ENCODE data around the gene LCAT. TPM values are rescaled to one million over a fixed set of nuclear protein-coding genes. Genes with fewer than 3 reads are reported as not detected.

LCAT gene
- total and polyA plus RNA-seq, 8 donors = 10.1 to 20.7 (median 17.6) TPM

DNA sequence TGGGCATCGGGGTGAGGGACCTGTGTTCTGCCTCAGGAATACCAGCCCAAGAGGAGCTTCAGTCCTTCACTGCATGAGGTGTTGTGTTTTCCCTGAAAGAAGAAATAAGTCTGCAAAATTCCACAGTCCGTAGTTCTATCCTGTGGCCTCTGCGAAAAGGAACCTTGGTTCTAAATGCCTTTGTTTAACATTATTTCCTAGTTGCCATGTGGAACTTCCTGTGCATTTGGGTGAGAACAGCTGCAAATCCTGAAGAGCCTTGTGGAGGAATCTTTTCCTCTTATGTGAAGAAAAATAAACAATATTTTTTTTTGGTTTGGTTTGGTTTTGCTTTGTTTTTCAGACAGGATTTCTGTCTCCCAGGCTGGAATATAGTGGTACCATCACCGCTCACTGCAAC lies 41.1 kb downstream of the LCAT start:
- intact Hi-C loops (cut with DNase I; ENCODE audit: low total_unique reads) = no loop called here
- H3K4me3 ChIP-seq = no peak overlapping the region
- no peak for DNase-seq
- H3K4me1 ChIP-seq = peaks cover 0 to 25% (median 15%) of the 10 kb centered on the region in 4 donors
- 73 to 83% (median 81%) methylated on average over 4 of the region's 4 CpGs for WGBS, 5 donors
- H3K27me3 ChIP-seq = no peaks in the 10 kb centered on the region
- no peaks in the 10 kb centered on the region for H3K9me3 ChIP-seq
- TF ChIP-seq CTCF (IDR thresholded peaks at IDR 0.05) (no peak), EP300 (IDR thresholded peaks at IDR 0.05) (no peak), POLR2AphosphoS5 (IDR thresholded peaks at IDR 0.05) (no peak), POLR2A (IDR thresholded peaks at IDR 0.05) (no peak)
- H3K27ac ChIP-seq = peak overlapping the region in 2 of 5 donors; percentile 21 to 35
- H3K36me3 ChIP-seq = peaks cover 0 to 45% (median 21%) of the 10 kb centered on the region in 4 donors

- no peak overlapping the region for H3K4me3 ChIP-seq
- DNase-seq = no peak
- H3K36me3 ChIP-seq = peaks cover 0 to 45% (median 21%) of the 10 kb centered on the region in 4 donors
- TF ChIP-seq EP300 (IDR thresholded peaks at IDR 0.05) (no peak), CTCF (IDR thresholded peaks at IDR 0.05) (no peak), POLR2AphosphoS5 (IDR thresholded peaks at IDR 0.05) (no peak), POLR2A (IDR thresholded peaks at IDR 0.05) (no peak)
- no peaks in the 10 kb centered on the region for H3K27me3 ChIP-seq
- intact Hi-C loops (cut with DNase I; ENCODE audit: low total_unique reads) = no loop called here
- H3K4me1 ChIP-seq = peaks cover 3 to 36% (median 26%) of the 10 kb centered on the region in 4 donors
- 78 to 82% (median 79%) methylated on average over 5 of the region's 5 CpGs for WGBS, 5 donors
- H3K9me3 ChIP-seq = no peaks in the 10 kb centered on the region
- no peak overlapping the region for H3K27ac ChIP-seq
These were observed 42.2 kb downstream of the LCAT start for GRCh38 chr16:67901734-67902133.

GRCh38 chr16:67897231-67897630 lies 46.7 kb downstream of the LCAT start:
- DNase-seq = no peak
- no peak overlapping the region for H3K4me3 ChIP-seq
- TF ChIP-seq EP300 (IDR thresholded peaks at IDR 0.05) = no peak
- TF ChIP-seq POLR2A (IDR thresholded peaks at IDR 0.05) = no peak
- no peak for TF ChIP-seq POLR2AphosphoS5 (IDR thresholded peaks at IDR 0.05)
- TF ChIP-seq CTCF (IDR thresholded peaks at IDR 0.05) = no peak
- 13 to 67% (median 56%) methylated on average over 3 of the region's 3 CpGs for WGBS, 5 donors
- H3K9me3 ChIP-seq = no peaks in the 10 kb centered on the region
- peaks cover 0 to 15% (median 8%) of the 10 kb centered on the region in 4 donors for H3K36me3 ChIP-seq
- H3K4me1 ChIP-seq = peaks cover 20 to 68% (median 59%) of the 10 kb centered on the region in 4 donors
- peak overlapping the region in 3 of 5 donors; percentile 2 to 50 (median 32) for H3K27ac ChIP-seq
- intact Hi-C loops (cut with DNase I; ENCODE audit: low total_unique reads) = no loop called here
- H3K27me3 ChIP-seq = no peaks in the 10 kb centered on the region

GRCh38 chr16:67893743-67894399 lies 50.0 kb downstream of the LCAT start:
- peak in 1 of 2 donors; percentile 44 for DNase-seq
- peak overlapping the region; percentile 73 to 99 (median 79) for H3K4me3 ChIP-seq
- H3K4me1 ChIP-seq = peaks cover 20 to 58% (median 54%) of the 10 kb centered on the region in 4 donors
- H3K9me3 ChIP-seq = no peaks in the 10 kb centered on the region
- no peak for TF ChIP-seq POLR2AphosphoS5 (IDR thresholded peaks at IDR 0.05)
- no peak for TF ChIP-seq CTCF (IDR thresholded peaks at IDR 0.05)
- TF ChIP-seq EP300 (IDR thresholded peaks at IDR 0.05) = no peak
- no peak for TF ChIP-seq POLR2A (IDR thresholded peaks at IDR 0.05)
- WGBS, 5 donors = 9 to 23% (median 11%) methylated on average over 10 to 14 of the region's 14 CpGs
- H3K27me3 ChIP-seq = no peaks in the 10 kb centered on the region
- H3K36me3 ChIP-seq = no peaks in the 10 kb centered on the region
- intact Hi-C loops (cut with DNase I; ENCODE audit: low total_unique reads) = no loop called here
- peak overlapping the region; percentile 94 to 99 (median 95) for H3K27ac ChIP-seq

Data from stomach (tissue), 9 donors.